Mesodermal cell (in vitro differentiated cells): ENCODE results near the gene PPP1R15B.

Source experiments
- H3K27ac ChIP-seq: 2 replicates; pipeline ENCODE4 v1.7.0; 2013; ENCODE audit warnings: mild to moderate bottlenecking, low read depth, low read length, moderate library complexity; ENCODE audit not compliant: severe bottlenecking
- H3K36me3 ChIP-seq: 2 replicates; pipeline ENCODE4 v1.7.1; 2013; ENCODE audit warnings: mild to moderate bottlenecking, low read length, moderate library complexity; ENCODE audit not compliant: control insufficient read depth, insufficient read depth
- H3K4me1 ChIP-seq: one replicate; pipeline ENCODE4 v1.7.1; 2013; ENCODE audit warnings: mild to moderate bottlenecking, low read length; ENCODE audit not compliant: insufficient read depth, control insufficient read depth, poor library complexity, severe bottlenecking
- H3K4me3 ChIP-seq: 2 replicates; pipeline ENCODE4 v1.7.0; 2013; ENCODE audit warnings: low read length, control low read depth, mild to moderate bottlenecking; ENCODE audit not compliant: insufficient read depth, poor library complexity, severe bottlenecking; ENCODE audit errors: extremely low read depth
- H3K9me3 ChIP-seq: 2 replicates; pipeline ENCODE4 v1.7.1; 2013; ENCODE audit warnings: mild to moderate bottlenecking, low read length, moderate library complexity; ENCODE audit not compliant: control insufficient read depth
- WGBS, 2 experiments: methylation state at CpG; one replicate each; pipeline ENCODE4 v1.1.5; 2013; ENCODE audit warnings: missing lambda C conversion rate in 2 of 2; ENCODE audit not compliant: insufficient coverage in 2 of 2; 5-methylcytosine and 5-hydroxymethylcytosine counted together

Gene PPP1R15B

DNA sequence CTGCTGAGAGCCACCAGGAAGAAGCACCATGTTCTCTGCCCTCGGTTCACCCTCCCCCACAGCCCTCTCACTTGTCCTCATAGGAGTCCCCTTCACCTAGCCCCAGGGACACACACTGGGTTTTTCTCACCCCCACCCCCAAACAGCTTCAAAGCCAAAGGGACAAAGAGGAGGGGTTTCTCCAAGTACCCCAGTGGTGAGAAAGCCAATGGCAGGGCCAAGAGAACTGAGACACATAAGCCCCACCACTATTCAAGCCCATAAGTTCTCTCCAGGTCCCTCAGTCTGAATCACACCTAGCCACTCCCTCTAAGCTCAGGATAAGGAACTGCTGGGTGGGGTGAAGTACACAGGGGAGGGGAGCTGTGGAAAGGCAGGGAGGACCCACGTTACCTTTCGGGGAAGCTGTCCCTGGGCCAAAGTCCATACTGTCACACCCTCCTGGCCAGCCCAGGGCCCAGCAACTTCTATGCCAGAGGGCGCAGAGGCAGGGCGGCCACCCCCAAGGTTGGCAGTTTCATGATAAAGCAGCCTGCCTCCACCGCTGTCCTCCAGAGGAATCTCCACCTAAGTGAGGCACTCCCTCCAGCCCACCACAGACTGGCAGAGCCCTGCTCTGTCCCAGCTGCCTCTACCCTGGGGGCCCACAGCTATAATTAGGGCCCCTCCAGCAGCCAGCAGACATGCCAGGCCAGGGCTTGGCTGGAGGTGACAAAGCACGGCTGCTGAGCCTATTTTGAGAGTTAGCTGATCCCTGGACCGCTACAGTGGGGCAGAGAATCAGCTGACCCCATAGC lies 39.0 kb upstream of the PPP1R15B start:
- Histone ChIP-seq H3K27ac (no peak overlapping the region), H3K4me3 (no peak overlapping the region), H3K36me3 (peaks cover 38% of the 10 kb centered on the region), H3K4me1 (peaks cover 2% of the 10 kb centered on the region), H3K9me3 (no peaks in the 10 kb centered on the region)
- 65 to 72% methylated on average over 3 to 5 of the region's 8 CpGs for WGBS, 2 experiments

- Histone ChIP-seq H3K36me3 (peaks cover 39% of the 10 kb centered on the region), H3K27ac (no peak overlapping the region), H3K4me1 (peaks cover 2% of the 10 kb centered on the region), H3K9me3 (no peaks in the 10 kb centered on the region), H3K4me3 (no peak overlapping the region)
- 88 to 89% methylated on average over 5 to 7 of the region's 8 CpGs for WGBS, 2 experiments
Measured at GRCh38 chr1:204449678-204450280, 38.2 kb upstream of the PPP1R15B start.

- 85 to 100% methylated on average over 4 to 6 of the region's 6 CpGs for WGBS, 2 experiments
- peaks cover 40% of the 10 kb centered on the region for H3K36me3 ChIP-seq
- H3K4me3 ChIP-seq: no peak overlapping the region
- no peak overlapping the region for H3K27ac ChIP-seq
- H3K4me1 ChIP-seq: peaks cover 2% of the 10 kb centered on the region
- H3K9me3 ChIP-seq: no peaks in the 10 kb centered on the region
Measured at GRCh38 chr1:204448991-204449677, 37.5 kb upstream of the PPP1R15B start.

- H3K4me1 ChIP-seq: peaks cover 2% of the 10 kb centered on the region
- H3K4me3 ChIP-seq: no peak overlapping the region
- 83 to 88% methylated on average over 6 to 7 of the region's 7 CpGs for WGBS, 2 experiments
- no peak overlapping the region for H3K27ac ChIP-seq
- no peaks in the 10 kb centered on the region for H3K9me3 ChIP-seq
- H3K36me3 ChIP-seq: peaks cover 41% of the 10 kb centered on the region
Measured at GRCh38 chr1:204448344-204448964, 36.8 kb upstream of the PPP1R15B start.

DNA sequence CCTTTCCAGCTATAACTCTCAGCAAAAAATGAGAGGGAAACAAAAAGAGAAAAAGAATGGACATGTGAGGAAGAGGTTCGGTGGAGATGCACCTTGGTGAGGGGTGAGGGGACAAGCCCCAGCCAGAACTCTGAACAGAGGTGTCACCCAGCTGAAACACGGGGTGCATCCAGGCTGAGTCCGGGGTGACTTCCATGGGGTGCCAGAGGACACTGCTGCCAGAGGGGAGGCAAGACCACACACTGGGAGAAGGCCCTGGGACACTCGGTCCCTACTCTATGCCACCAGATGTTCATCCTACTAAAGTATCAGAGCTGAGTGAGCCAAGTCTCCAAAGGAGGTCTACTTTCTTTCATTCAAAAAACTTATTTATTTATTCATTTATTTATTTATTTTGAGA lies 36.1 kb upstream of the PPP1R15B start:
- H3K4me3 ChIP-seq: no peak overlapping the region
- no peak overlapping the region for H3K27ac ChIP-seq
- H3K4me1 ChIP-seq: peaks cover 2% of the 10 kb centered on the region
- WGBS, 2 experiments: 67 to 74% methylated on average over 3 of the region's 4 CpGs
- H3K36me3 ChIP-seq: peaks cover 41% of the 10 kb centered on the region
- H3K9me3 ChIP-seq: no peaks in the 10 kb centered on the region

- H3K4me3 ChIP-seq: no peak overlapping the region
- H3K36me3 ChIP-seq: peaks cover 43% of the 10 kb centered on the region
- no peak overlapping the region for H3K27ac ChIP-seq
- H3K4me1 ChIP-seq: peaks cover 2% of the 10 kb centered on the region
- H3K9me3 ChIP-seq: no peaks in the 10 kb centered on the region
- 79 to 87% methylated on average over 5 to 6 of the region's 6 CpGs for WGBS, 2 experiments
Measured at GRCh38 chr1:204447190-204447589, 35.6 kb upstream of the PPP1R15B start.

DNA sequence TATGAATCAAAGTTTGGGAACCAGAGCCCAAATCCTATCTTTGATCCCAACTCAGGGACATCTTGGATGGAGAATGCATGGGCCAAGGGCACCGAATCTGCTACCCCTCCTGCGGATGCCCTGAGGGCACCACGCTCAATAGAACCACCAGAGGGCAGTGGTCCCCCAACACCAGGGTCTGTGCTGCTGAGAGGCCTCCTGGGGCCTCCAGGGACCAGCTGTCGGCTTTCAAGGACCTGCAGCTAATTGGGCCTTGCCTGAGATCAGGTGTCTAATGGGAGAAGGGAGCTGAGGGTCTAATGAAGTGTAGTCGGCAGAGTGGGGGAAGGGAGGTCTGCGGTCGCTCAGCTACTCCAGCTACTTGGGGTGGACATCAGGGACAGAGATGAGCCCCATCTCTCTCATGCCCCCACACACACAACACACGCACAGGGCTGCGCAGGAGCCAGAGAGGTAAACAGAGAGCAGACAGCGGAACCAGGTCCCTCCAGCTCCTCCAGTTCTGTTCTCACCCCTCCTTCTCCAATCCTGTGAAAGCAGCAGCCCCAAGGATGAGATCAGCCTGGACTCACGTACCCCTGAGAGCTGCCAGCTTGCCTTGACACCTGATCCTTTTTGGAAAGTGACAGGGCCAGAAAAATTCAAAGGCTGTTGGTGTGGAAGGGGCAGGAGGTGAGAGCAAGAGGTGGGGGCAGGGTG lies 34.9 kb upstream of the PPP1R15B start:
- no peak overlapping the region for H3K27ac ChIP-seq
- no peaks in the 10 kb centered on the region for H3K9me3 ChIP-seq
- peaks cover 2% of the 10 kb centered on the region for H3K4me1 ChIP-seq
- H3K4me3 ChIP-seq: no peak overlapping the region
- peaks cover 47% of the 10 kb centered on the region for H3K36me3 ChIP-seq
- 39 to 55% methylated on average over 8 of the region's 11 CpGs for whole genome bisulfite sequencing, 2 experiments

- H3K36me3 ChIP-seq: peaks cover 47% of the 10 kb centered on the region
- no peak overlapping the region for H3K4me3 ChIP-seq
- no peak overlapping the region for H3K27ac ChIP-seq
- H3K9me3 ChIP-seq: no peaks in the 10 kb centered on the region
- 60 to 69% methylated on average over 5 to 11 of the region's 11 CpGs for WGBS, 2 experiments
- peaks cover 2% of the 10 kb centered on the region for H3K4me1 ChIP-seq
Measured at GRCh38 chr1:204445860-204446412, 34.3 kb upstream of the PPP1R15B start.

DNA sequence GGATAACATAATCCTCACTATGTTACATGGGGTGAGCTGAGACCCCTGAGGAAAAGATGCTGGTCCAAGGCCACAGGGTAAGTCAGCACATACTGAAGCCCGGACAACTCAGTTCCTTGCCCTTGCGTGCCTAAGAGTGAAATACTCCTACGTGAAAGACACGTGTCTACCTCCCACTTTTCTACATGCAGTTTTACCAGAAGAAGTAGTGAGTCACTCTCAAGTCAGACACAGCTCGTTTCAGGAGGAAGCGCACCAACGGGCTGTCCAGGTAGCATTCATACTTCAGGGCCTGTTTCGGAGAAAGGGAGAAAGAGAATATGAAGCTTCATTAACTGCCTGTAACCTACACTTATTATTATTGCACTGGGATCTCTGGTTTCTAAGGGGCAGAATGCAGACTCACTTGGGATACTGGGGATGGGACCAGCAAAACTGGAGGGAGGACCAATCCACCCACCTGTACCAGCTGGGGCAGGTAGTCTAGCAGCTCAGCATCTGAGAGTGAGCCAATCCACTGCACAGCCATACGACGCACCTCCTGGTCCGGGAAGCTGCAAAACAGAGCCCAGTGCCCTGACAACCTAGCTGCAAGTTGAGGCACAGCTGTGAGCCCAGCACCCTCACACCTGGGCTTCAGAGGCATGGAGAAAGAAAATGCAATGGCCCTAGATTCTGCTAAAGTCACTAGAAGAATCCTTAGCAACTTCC lies 32.4 kb upstream of the PPP1R15B start:
- no peak overlapping the region for H3K27ac ChIP-seq
- no peak overlapping the region for H3K4me3 ChIP-seq
- no peaks in the 10 kb centered on the region for H3K9me3 ChIP-seq
- peaks cover 49% of the 10 kb centered on the region for H3K36me3 ChIP-seq
- H3K4me1 ChIP-seq: no peaks in the 10 kb centered on the region
- 93 to 99% methylated on average over 7 to 9 of the region's 11 CpGs for WGBS, 2 experiments
